ENCODE measurements around the gene TXNDC11.
A peak's percentile ranks its signal among the peaks of the same experiment; 100 is the strongest.

Gene TXNDC11

GRCh38 chr16:11650641-11651591 lies 91.7 kb downstream of the TXNDC11 start:
- no peak for DNase-seq

GRCh38 chr16:11649276-11649675 lies 93.4 kb downstream of the TXNDC11 start:
- no peak for DNase-seq

GRCh38 chr16:11642765-11643116 lies 99.9 kb downstream of the TXNDC11 start:
- no peak for DNase-seq

GRCh38 chr16:11640987-11641817 lies 101.5 kb downstream of the TXNDC11 start:
- no peak for DNase-seq

GRCh38 chr16:11639925-11640899 lies 102.4 kb downstream of the TXNDC11 start:
- peak; percentile 85 for DNase-seq

GRCh38 chr16:11639008-11639562 lies 103.6 kb downstream of the TXNDC11 start:
- DNase-seq = no peak

- DNase-seq = no peak
These were observed 104.5 kb downstream of the TXNDC11 start for GRCh38 chr16:11638140-11638539.

- DNase-seq = no peak
These were observed 105.3 kb downstream of the TXNDC11 start for GRCh38 chr16:11637320-11637719.

- DNase-seq = no peak
These were observed 106.4 kb downstream of the TXNDC11 start for GRCh38 chr16:11636172-11636721.

GRCh38 chr16:11635679-11636171 lies 106.9 kb downstream of the TXNDC11 start:
- DNase-seq = no peak

GRCh38 chr16:11635113-11635652 lies 107.5 kb downstream of the TXNDC11 start:
- no peak for DNase-seq

GRCh38 chr16:11634312-11634711 lies 108.3 kb downstream of the TXNDC11 start:
- no peak for DNase-seq

- DNase-seq = no peak
These were observed 109.5 kb downstream of the TXNDC11 start for GRCh38 chr16:11633113-11633512.

GRCh38 chr16:11632455-11632939 lies 110.2 kb downstream of the TXNDC11 start:
- no peak for DNase-seq

GRCh38 chr16:11631214-11631613 lies 111.4 kb downstream of the TXNDC11 start:
- no peak for DNase-seq

- no peak for DNase-seq
These were observed 111.9 kb downstream of the TXNDC11 start for GRCh38 chr16:11630768-11631056.

GRCh38 chr16:11630046-11630767 lies 112.5 kb downstream of the TXNDC11 start:
- DNase-seq = no peak

All from GOT3 (cell line).